Hair follicular keratinocyte (primary cell): Measurements from ENCODE around the gene PLCB2. TPM values are rescaled to one million over a fixed set of nuclear protein-coding genes. Genes with fewer than 3 reads are reported as not detected.

Source experiments
- total RNA-seq: library from RNA; depleted of rRNA; stranded (reverse); fragments of >200 nt; gene quantifications from 2 replicates; pipeline ENCODE4 v1.2.3, GENCODE V29; 2015

PLCB2 gene
- 1.3 and 1.6 TPM in 2 replicates for total RNA-seq

DNA sequence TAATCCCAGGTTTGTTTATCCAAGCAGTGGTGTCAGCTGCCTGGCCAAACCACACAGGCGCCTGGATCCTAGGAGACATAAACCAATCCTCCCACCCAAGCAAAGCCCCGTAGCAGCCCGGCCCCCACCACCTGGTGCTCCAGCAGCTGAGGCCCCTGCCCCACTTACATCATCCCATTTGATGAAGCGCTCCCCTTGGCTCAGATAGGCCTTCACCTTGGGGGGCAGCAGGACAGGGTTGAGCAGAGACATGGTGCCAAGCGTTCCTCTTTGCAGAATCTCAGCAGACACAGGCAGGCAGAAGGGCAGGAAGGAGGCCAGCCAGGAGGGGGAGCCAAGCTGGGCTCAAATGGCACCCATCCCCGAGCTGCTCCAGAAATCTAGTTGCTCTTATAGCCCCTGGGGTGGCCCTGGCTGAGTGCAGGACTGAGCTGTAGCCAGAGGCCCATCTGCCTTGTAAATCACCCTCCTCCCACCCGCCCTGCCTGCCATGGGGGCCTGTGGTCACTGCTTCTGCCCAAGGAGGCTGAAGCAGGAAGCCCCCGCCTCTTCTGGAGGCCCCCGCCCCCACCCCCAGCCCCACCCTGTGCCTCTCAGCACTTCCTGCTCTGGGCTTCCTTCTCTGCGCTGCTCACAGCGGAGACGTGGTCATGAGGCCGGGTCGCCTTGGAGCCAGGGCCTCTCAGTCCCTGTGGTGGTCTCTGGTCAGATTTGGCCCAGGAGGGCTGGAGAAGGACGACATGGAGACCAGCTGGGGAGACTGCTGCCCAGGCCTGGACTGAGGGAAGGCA is at the start of gene PLCB2:
Gene PLCB2, minus strand, starts transcription at position 515 of the 791 bp plus-strand sequence. Its CDS starts 263 bp downstream, at position 252.

DNA sequence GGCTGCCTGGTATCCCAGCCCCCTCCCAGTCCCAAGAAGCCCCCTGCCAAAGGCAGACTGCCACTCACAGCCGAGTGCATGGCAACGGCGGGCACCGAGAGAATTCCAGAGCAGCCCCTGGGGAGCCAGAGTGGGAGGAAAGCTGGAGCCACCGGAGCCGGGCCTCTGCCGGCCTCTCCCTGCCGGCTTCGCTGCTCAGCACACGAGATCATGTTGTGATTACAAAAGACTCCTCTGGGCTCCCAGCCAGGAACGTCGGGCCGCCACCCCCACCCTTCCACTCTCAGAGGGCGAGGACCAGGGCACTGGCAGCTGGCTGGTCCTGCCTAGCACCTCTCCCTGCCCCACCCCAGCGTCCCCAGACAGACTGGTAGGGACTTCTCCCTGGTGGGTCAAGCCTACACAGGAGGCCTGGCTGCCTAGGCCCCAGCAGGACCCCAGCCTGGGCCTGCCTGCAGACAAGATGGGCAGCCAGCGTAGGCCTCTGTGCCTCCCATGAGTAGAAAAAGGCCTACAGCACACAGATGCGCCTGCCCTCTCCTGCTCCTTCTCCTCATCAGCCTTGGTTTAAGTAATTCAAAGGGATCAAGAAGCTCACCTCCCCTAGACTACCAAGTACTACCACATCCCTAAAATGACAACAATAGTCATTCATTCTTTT is 33.1 kb upstream of the PLCB2 start, which contains the start of gene CCDC9B:
Gene CCDC9B, minus strand, starts transcription at position 200 of the 661 bp plus-strand sequence. Its CDS starts 120 bp downstream, at position 80.

GRCh38 chr15:40323239-40323952 is 15.7 kb upstream of the PLCB2 start, which contains the start of gene INAFM2:
Gene INAFM2, plus strand, starts transcription at chr15:40323692. Its CDS starts 364 bp downstream, at chr15:40324056.

DNA sequence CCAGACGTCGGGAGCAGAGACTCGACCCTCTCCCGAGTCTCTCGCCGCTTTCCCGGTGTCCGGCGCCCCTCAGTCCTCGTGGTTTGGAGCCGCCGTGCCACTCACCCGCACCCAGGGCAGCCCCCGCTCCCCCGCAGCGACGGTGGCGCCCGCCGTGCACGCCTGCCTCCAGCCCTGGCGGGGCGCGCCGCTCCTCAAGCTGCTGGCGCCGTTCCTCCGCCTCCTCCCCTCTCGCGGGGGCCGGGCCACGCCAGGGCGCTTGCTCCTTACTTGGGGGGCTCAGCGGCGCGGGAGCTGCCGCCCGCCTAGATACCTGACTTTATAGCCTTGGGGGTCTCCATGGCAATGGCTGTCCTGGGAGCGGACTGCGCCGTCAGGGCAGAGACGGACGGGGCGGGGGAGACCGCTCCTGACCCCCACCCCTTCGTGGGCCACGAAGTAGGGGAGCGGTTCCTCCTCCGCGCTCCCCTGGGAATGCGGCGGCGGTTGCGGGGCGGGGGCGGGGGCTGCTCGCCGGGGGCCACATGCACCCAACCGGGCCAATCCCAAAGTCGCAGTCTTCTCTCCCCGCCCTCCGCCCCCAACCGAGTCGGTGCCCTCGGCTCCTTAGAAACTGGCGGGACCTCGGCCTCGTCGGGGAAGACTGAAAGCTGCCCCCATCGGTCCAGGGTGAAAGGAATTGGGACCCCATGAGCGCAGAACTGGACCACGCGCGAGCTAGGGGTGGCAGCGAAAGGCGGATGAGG is 24.7 kb downstream of the PLCB2 start, which contains the start of gene ANKRD63:
Gene ANKRD63, minus strand, starts transcription at position 196 of the 746 bp plus-strand sequence. CDS start 478 bp downstream, outside the sequence.

GRCh38 chr15:40238532-40239403 is 69.0 kb downstream of the PLCB2 start, which contains the start of gene PAK6:
Gene PAK6, plus strand, starts transcription at chr15:40239063. Its CDS starts 25,723 bp downstream, at chr15:40264786.

Other genes starting within 250 kb of the PLCB2 start
- 0.04 and 0.08 TPM in 2 replicates for gene BMF, start 199.1 kb downstream of the PLCB2 start, total RNA-seq
- 9.1 and 30.6 TPM in 2 replicates for gene BUB1B, start 146.9 kb downstream of the PLCB2 start, total RNA-seq
- gene PAK6, start 68.9 kb downstream of the PLCB2 start, total RNA-seq: 21.0 and 21.7 TPM in 2 replicates
- gene ANKRD63, start 24.9 kb downstream of the PLCB2 start, total RNA-seq: not detected in 2 replicates
- 14.7 and 15.4 TPM in 2 replicates for gene INAFM2, start 15.8 kb upstream of the PLCB2 start, total RNA-seq
- 3.9 and 8.0 TPM in 2 replicates for gene CCDC9B, start 33.0 kb upstream of the PLCB2 start, total RNA-seq
- gene PHGR1, start 43.1 kb upstream of the PLCB2 start, total RNA-seq: not detected in 2 replicates
- 0.94 and 1.4 TPM in 2 replicates for gene DISP2, start 50.3 kb upstream of the PLCB2 start, total RNA-seq
- gene KNSTRN, start 74.8 kb upstream of the PLCB2 start, total RNA-seq: 32.8 and 79.5 TPM in 2 replicates
- 19.7 and 25.9 TPM in 2 replicates for gene IVD, start 97.9 kb upstream of the PLCB2 start, total RNA-seq
- gene BAHD1, start 133.0 kb upstream of the PLCB2 start, total RNA-seq: 10.1 and 12.2 TPM in 2 replicates
- 7.9 and 8.6 TPM in 2 replicates for gene CHST14, start 163.0 kb upstream of the PLCB2 start, total RNA-seq